ENCODE results near the gene FCGR2B.

DNA sequence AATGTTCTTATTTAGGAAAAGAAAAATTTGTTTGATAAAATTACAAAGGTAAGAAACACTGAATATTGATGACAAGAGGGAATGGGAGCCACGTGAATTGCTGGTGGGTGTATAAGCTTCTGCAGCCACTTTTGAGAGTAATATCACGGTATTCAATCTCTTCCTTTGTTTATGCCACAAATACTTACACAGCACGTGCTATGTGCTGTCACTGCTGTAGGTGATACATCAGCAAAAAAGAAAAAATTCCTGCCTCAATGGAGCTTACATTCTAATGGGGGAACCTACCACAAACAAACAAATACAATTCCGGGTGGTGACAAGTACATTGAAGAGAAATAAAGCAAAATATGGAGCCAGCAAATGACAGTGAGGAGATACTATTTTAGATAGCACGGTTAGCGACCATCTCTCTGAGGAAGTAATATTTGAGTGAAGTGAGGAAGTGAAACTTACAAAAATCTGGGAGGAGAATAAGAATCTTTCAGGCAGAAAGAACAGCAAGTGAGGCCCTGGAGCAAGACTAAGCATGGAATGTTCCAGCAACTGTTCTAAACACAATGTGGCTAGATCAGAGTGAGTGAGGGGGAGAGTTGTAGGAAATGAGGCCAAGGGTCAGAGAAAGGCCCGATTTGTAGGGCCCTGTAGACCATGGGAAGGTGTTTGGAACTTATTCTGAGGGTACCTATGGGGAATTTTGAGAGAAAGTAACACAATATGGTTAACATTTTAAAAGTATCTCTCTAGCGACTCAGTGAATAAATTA is 55.8 kb downstream of the FCGR2B start:
- TF ChIP-seq, protein P1, sequence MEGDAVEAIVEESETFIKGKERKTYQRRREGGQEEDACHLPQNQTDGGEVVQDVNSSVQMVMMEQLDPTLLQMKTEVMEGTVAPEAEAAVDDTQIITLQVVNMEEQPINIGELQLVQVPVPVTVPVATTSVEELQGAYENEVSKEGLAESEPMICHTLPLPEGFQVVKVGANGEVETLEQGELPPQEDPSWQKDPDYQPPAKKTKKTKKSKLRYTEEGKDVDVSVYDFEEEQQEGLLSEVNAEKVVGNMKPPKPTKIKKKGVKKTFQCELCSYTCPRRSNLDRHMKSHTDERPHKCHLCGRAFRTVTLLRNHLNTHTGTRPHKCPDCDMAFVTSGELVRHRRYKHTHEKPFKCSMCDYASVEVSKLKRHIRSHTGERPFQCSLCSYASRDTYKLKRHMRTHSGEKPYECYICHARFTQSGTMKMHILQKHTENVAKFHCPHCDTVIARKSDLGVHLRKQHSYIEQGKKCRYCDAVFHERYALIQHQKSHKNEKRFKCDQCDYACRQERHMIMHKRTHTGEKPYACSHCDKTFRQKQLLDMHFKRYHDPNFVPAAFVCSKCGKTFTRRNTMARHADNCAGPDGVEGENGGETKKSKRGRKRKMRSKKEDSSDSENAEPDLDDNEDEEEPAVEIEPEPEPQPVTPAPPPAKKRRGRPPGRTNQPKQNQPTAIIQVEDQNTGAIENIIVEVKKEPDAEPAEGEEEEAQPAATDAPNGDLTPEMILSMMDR (IDR thresholded peaks at IDR 0.05), result no peak
- TF ChIP-seq ZFX (IDR thresholded peaks at IDR 0.05; ENCODE audit: borderline replicate concordance), result no peak
